GM12878 (cell line): ENCODE data around the gene TMEM25. TPM values are rescaled to one million over a fixed set of nuclear protein-coding genes. Genes with fewer than 3 reads are reported as not detected.

Source experiments
- ATAC-seq: fragments of 200-7000 bp; cut with Tn5 transposase; 3 replicates; pipeline ENCODE4 v1.9.1; 2020; ENCODE audit warnings: mild to moderate bottlenecking, moderate library complexity
- BruUV-seq: library from RNA; stranded (reverse); fragments of 400-500 nt; replicated peaks from 2 replicates; lab custom pipeline; 2021; lab: Mats Ljungman, UMichigan
- CTCF ChIA-PET: fragments of 300-600 bp; sonication (Branson Sonifier 250); formaldehyde crosslinking; extraction: SDS; loops from one replicate; lab custom pipeline; 2021; ENCODE audit warnings: inconsistent platforms; lab: Yijun Ruan, JAX
- POLR2A ChIA-PET: fragments of 350-600 bp; formaldehyde crosslinking; extraction: SDS; loops from one replicate; lab custom pipeline; 2021; ENCODE audit warnings: inconsistent platforms; lab: Charles Lee
- RAD21 ChIA-PET: fragments of 300-600 bp; sonication (Branson Sonifier 250); formaldehyde crosslinking; loops from one replicate; lab custom pipeline; 2023; ENCODE audit warnings: antibody characterized with exemption; ENCODE audit not compliant: unreplicated experiment; lab: Charles Lee
- SMC1A ChIA-PET: fragments of 300-600 bp; sonication (Branson Sonifier 250); formaldehyde crosslinking; loops from one replicate; lab custom pipeline; 2023; ENCODE audit not compliant: unreplicated experiment, uncharacterized antibody; lab: Charles Lee
- DNase-seq: peaks from one replicate; pipeline ENCODE4 v3.0.0-alpha.2; 2011; ENCODE audit warnings: low read depth, low spot score
- FAIRE-seq: peaks from 3 replicates; lab custom pipeline; 2011; peaks lifted over from hg19 to GRCh38; lab: Jason Lieb, UNC
- H2AFZ ChIP-seq: 2 replicates; pipeline ENCODE4 v1.6.0; 2011; ENCODE audit warnings: low read depth, low read length, control low read depth; ENCODE audit not compliant: control insufficient read depth
- H3K27ac ChIP-seq: 2 replicates; pipeline ENCODE4 v1.5.1; 2011; ENCODE audit warnings: control low read depth; ENCODE audit not compliant: control insufficient read depth, insufficient read depth
- H3K27me3 ChIP-seq, 2 experiments: replicated peaks in 1 of 2; 2 replicates each; pipeline versions ENCODE4 v1.6.0 to v1.6.1; 2011; ENCODE audit warnings: low read length in 1 of 2; ENCODE audit not compliant: control insufficient read depth in 2 of 2, insufficient read depth in 2 of 2
- H3K36me3 ChIP-seq, 2 experiments: 2 replicates each; pipeline ENCODE4 v1.5.1; 2011; ENCODE audit warnings: low read length in 1 of 2; ENCODE audit not compliant: control insufficient read depth in 2 of 2, insufficient read depth in 2 of 2
- H3K4me1 ChIP-seq: 2 replicates; pipeline ENCODE4 v1.6.1; 2011; ENCODE audit warnings: mild to moderate bottlenecking, low read length, moderate library complexity, mixed read lengths; ENCODE audit not compliant: control insufficient read depth, insufficient read depth
- H3K4me2 ChIP-seq: 2 replicates; pipeline ENCODE4 v1.6.0; 2011; ENCODE audit warnings: control low read depth; ENCODE audit not compliant: control insufficient read depth, insufficient read depth
- H3K4me3 ChIP-seq: fragments of 200-600 bp; sonication (generic); 2 replicates; pipeline ENCODE4 v1.5.1; 2016
- H3K79me2 ChIP-seq: 2 replicates; pipeline ENCODE4 v1.6.0; 2011; ENCODE audit warnings: low read length; ENCODE audit not compliant: control insufficient read depth, insufficient read depth
- H3K9ac ChIP-seq: 2 replicates; pipeline ENCODE4 v1.8.0; 2011; ENCODE audit warnings: low read length, control low read depth, mixed read lengths; ENCODE audit not compliant: control insufficient read depth, insufficient read depth
- H3K9me3 ChIP-seq: replicated peaks from 3 replicates; pipeline ENCODE4 v1.5.1; 2011; ENCODE audit warnings: mild to moderate bottlenecking, low read length; ENCODE audit not compliant: control insufficient read depth, insufficient read depth
- H4K20me1 ChIP-seq: 2 replicates; pipeline ENCODE4 v1.6.0; 2011; ENCODE audit not compliant: control insufficient read depth, insufficient read depth
- BACH1 ChIP-seq: fragments of 450-650 bp; IDR thresholded peaks from 2 replicates; pipeline ENCODE4 v1.6.1; 2017; ENCODE audit warnings: mild to moderate bottlenecking, borderline replicate concordance
- DPF2 ChIP-seq: fragments of 450-650 bp; IDR thresholded peaks from 2 replicates; pipeline ENCODE4 v1.6.1; 2017; ENCODE audit warnings: mild to moderate bottlenecking
- E2F8 ChIP-seq: fragments of 450-650 bp; IDR thresholded peaks from 2 replicates; pipeline ENCODE4 v1.6.1; 2018; ENCODE audit warnings: mild to moderate bottlenecking, low read depth, moderate library complexity; ENCODE audit not compliant: partially characterized antibody
- JUND ChIP-seq: IDR thresholded peaks from 2 replicates; pipeline ENCODE4 v1.6.1; 2012; ENCODE audit warnings: low read depth, mild to moderate bottlenecking, low read length, improper control_type of control experiment, moderate library complexity
- KDM1A ChIP-seq: fragments of 200-600 bp; sonication (generic); IDR thresholded peaks from 2 replicates; pipeline ENCODE4 v1.6.1; 2016; ENCODE audit warnings: borderline replicate concordance
- MEF2A ChIP-seq: IDR thresholded peaks from 2 replicates; pipeline ENCODE4 v1.6.1; 2011; ENCODE audit warnings: low read depth, mild to moderate bottlenecking, low read length, moderate library complexity; ENCODE audit not compliant: insufficient read depth
- MEF2B ChIP-seq: fragments of 450-650 bp; IDR thresholded peaks from 2 replicates; pipeline ENCODE4 v1.6.1; 2018; ENCODE audit warnings: mild to moderate bottlenecking, moderate library complexity; ENCODE audit not compliant: partially characterized antibody, poor library complexity, severe bottlenecking
- PKNOX1 ChIP-seq: fragments of 450-650 bp; IDR thresholded peaks from 2 replicates; pipeline ENCODE4 v1.6.1; 2016; ENCODE audit warnings: mild to moderate bottlenecking
- PRDM15 ChIP-seq: fragments of 450-650 bp; formaldehyde crosslinking; IDR thresholded peaks from 2 replicates; pipeline ENCODE4 v1.4.0; 2020; ENCODE audit warnings: mild to moderate bottlenecking, moderate library complexity
- SPI1 ChIP-seq: IDR thresholded peaks from 2 replicates; pipeline ENCODE4 v1.6.1; 2011; ENCODE audit warnings: low read depth, mild to moderate bottlenecking, low read length, moderate library complexity, borderline replicate concordance; ENCODE audit not compliant: insufficient read depth
- ZBTB40 ChIP-seq: fragments of 450-650 bp; IDR thresholded peaks from 2 replicates; pipeline ENCODE4 v1.6.1; 2016; ENCODE audit warnings: mild to moderate bottlenecking, moderate library complexity, borderline replicate concordance
- ZNF24 ChIP-seq: fragments of 450-650 bp; IDR thresholded peaks from 2 replicates; pipeline ENCODE4 v1.6.1; 2017; ENCODE audit warnings: antibody characterized with exemption, mild to moderate bottlenecking
- WGBS: methylation state at CpG from one replicate; pipeline ENCODE4 v1.1.6; 2016; ENCODE audit warnings: low lambda C conversion rate; ENCODE audit not compliant: insufficient replicate concordance, insufficient coverage; ENCODE audit errors: missing lambda C conversion rate; 5-methylcytosine and 5-hydroxymethylcytosine counted together
- in situ Hi-C: fragments of 300-500 bp; cut with MboI; formaldehyde crosslinking; loops from 9 replicates; pipeline ENCODE4 v1.14.3; 2018; ENCODE audit warnings: mixed read lengths
- intact Hi-C: fragments of 100-400 bp; cut with micrococcal nuclease; formaldehyde crosslinking; loops from one replicate; pipeline ENCODE4 v1.14.2; 2022; ENCODE audit not compliant: unreplicated experiment
- polyA plus RNA-seq, 11 experiments: library from polyadenylated mRNA; depleted of rRNA in 4 of 11; unstranded in 6 of 11; stranded (reverse) in 5 of 11; fragments of >200 nt; fragmentation: Nextera tagmentation in 4 of 11; fragmentation: Illumina TruSeq in 1 of 11; extraction: Ambion mirVana in 4 of 11; extraction: Trizol in 1 of 11; gene quantifications; 1 replicate in 1 of 11; 2 replicates in 10 of 11; pipeline versions ENCODE4 v1.2.1 to v1.2.3, GENCODE V29; 2011 to 2016; ENCODE audit warnings: inconsistent platforms in 2 of 11, missing spikeins in 2 of 11, low read depth in 1 of 11
- total RNA-seq, 4 experiments: library from RNA; depleted of rRNA in 3 of 4; stranded (reverse); fragments of >200 nt in 3 of 4; fragmentation: Illumina TruSeq in 1 of 4; extraction: Trizol in 1 of 4; gene quantifications; 2 replicates each; pipeline versions ENCODE4 v1.2.1 to v1.2.3, GENCODE V29; 2013 to 2021

The TMEM25 gene
- total and polyA plus RNA-seq, 10 of the 15 experiments (the other 5 are each of a cell fraction or from before 2014, with no cell fraction given): 1.4 to 13.9 (median 7.8) TPM

GRCh38 chr11:118491041-118491440, 40.0 kb upstream of the TMEM25 start:
- no peaks in the 10 kb centered on the region for H3K27me3 ChIP-seq
- BruUV-seq: no TSS peak
- ChIA-PET CTCF (interaction anchor here (1.4 to 3.5 kb wide), 4 partner anchors 9 to 93 kb away, joined by 5 to 29 read pairs (median 7); partner anchors contain the start of gene ATP5MG), RAD21 (interaction anchor here (1.0 kb wide), 1 partner anchor 71 kb away, joined by 3 read pairs; no protein-coding TSS in a partner anchor), POLR2A (no interaction called here), SMC1A (interaction anchor here (0.8 kb wide), 1 partner anchor 116 kb away, joined by 4 read pairs; no protein-coding TSS in a partner anchor)
- no peak overlapping the region for H3K4me2 ChIP-seq
- intact Hi-C loops (no loop called here), in situ Hi-C loops (loop anchor here (25.0 kb wide), 1 partner anchor 104 kb away; no protein-coding TSS in a partner anchor)
- H2AFZ ChIP-seq: no peak overlapping the region
- H3K4me1 ChIP-seq: no peaks in the 10 kb centered on the region
- H3K27ac ChIP-seq: no peak overlapping the region
- no peaks in the 10 kb centered on the region for H3K9me3 ChIP-seq
- H3K79me2 ChIP-seq: no peaks in the 10 kb centered on the region; the same call in 1 of the 2 replicates
- WGBS: 98% methylated on average over 4 of the region's 4 CpGs
- no peaks in the 10 kb centered on the region for H4K20me1 ChIP-seq
- peaks cover 6 to 33% of the 10 kb centered on the region in 2 experiments for H3K36me3 ChIP-seq
- DNase-seq (no peak), FAIRE-seq (no peak), ATAC-seq (no peak)
- no peak overlapping the region for H3K9ac ChIP-seq
- H3K4me3 ChIP-seq: no peak overlapping the region
- TF ChIP-seq ZNF24: no peak
- no peak for TF ChIP-seq KDM1A
- TF ChIP-seq PKNOX1: no peak
- no peak for TF ChIP-seq MEF2A
- TF ChIP-seq MEF2B: no peak
- TF ChIP-seq E2F8: no peak
- no peak for TF ChIP-seq DPF2
- TF ChIP-seq BACH1: no peak
- no peak for TF ChIP-seq SPI1
- no peak for TF ChIP-seq ZBTB40
- TF ChIP-seq JUND: no peak
- no peak for TF ChIP-seq PRDM15 (CRISPR knock-in tag)
